ENCODE results near the gene RBL1.

DNA sequence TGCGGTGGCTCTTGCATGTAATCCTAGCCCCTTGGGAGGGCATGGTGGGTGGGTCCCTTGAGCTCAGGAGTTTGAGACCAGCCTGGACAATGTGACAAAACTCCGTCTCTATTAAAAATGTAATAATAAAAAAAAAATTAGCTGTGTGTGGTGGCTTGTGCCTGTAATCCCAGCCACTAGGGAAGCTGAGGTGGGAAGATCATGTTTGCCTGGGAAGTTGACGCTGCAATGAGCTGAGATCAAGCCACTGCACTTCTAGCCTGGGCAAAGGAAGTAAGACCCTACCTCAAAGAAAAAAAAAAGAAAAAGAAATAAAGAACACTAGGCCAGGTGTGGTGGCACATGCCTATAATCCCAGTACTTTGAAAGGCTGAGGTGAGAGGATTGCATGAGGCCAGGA, 139.8 kb downstream of the RBL1 start:
- TF ChIP-seq, protein P1, sequence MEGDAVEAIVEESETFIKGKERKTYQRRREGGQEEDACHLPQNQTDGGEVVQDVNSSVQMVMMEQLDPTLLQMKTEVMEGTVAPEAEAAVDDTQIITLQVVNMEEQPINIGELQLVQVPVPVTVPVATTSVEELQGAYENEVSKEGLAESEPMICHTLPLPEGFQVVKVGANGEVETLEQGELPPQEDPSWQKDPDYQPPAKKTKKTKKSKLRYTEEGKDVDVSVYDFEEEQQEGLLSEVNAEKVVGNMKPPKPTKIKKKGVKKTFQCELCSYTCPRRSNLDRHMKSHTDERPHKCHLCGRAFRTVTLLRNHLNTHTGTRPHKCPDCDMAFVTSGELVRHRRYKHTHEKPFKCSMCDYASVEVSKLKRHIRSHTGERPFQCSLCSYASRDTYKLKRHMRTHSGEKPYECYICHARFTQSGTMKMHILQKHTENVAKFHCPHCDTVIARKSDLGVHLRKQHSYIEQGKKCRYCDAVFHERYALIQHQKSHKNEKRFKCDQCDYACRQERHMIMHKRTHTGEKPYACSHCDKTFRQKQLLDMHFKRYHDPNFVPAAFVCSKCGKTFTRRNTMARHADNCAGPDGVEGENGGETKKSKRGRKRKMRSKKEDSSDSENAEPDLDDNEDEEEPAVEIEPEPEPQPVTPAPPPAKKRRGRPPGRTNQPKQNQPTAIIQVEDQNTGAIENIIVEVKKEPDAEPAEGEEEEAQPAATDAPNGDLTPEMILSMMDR (conservative IDR thresholded peaks at IDR 0.05; ENCODE audit: low read depth, low read length): no peak
- TF ChIP-seq BHLHE40 (IDR thresholded peaks at IDR 0.05; ENCODE audit: low read depth, low read length): no peak
- no peak for TF ChIP-seq MAFK (IDR thresholded peaks at IDR 0.05; ENCODE audit: low read depth, low read length)
- no peak for TF ChIP-seq MAZ (IDR thresholded peaks at IDR 0.05; ENCODE audit: borderline replicate concordance, low read depth, low read length)
- TF ChIP-seq RFX5 (IDR thresholded peaks at IDR 0.05; ENCODE audit: low read depth, low read length): no peak
- no peak for TF ChIP-seq MXI1 (IDR thresholded peaks at IDR 0.05; ENCODE audit: borderline replicate concordance, low read depth, low read length)
- no peak for TF ChIP-seq POLR2A (IDR thresholded peaks at IDR 0.05; ENCODE audit: low read depth, low read length)
- no peak for TF ChIP-seq RCOR1 (IDR thresholded peaks at IDR 0.05; ENCODE audit: insufficient replicate concordance, low read length)
- no peak for TF ChIP-seq CEBPB (IDR thresholded peaks at IDR 0.05; ENCODE audit: low read depth, low read length)
- TF ChIP-seq SMC3 (IDR thresholded peaks at IDR 0.05; ENCODE audit: low read depth, low read length): no peak
- TF ChIP-seq FOS (IDR thresholded peaks at IDR 0.05; ENCODE audit: low read depth, low read length): no peak
- TF ChIP-seq RAD21 (IDR thresholded peaks at IDR 0.05; ENCODE audit: low read length): no peak
- TF ChIP-seq, protein P2, sequence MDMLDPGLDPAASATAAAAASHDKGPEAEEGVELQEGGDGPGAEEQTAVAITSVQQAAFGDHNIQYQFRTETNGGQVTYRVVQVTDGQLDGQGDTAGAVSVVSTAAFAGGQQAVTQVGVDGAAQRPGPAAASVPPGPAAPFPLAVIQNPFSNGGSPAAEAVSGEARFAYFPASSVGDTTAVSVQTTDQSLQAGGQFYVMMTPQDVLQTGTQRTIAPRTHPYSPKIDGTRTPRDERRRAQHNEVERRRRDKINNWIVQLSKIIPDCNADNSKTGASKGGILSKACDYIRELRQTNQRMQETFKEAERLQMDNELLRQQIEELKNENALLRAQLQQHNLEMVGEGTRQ (IDR thresholded peaks at IDR 0.05; ENCODE audit: low read depth, low read length): no peak
- no peak for TF ChIP-seq CHD1 (IDR thresholded peaks at IDR 0.05; ENCODE audit: low read depth, low read length)

Measured in IMR-90 (cell line).